ENCODE measurements around the gene MYOD1.

DNA sequence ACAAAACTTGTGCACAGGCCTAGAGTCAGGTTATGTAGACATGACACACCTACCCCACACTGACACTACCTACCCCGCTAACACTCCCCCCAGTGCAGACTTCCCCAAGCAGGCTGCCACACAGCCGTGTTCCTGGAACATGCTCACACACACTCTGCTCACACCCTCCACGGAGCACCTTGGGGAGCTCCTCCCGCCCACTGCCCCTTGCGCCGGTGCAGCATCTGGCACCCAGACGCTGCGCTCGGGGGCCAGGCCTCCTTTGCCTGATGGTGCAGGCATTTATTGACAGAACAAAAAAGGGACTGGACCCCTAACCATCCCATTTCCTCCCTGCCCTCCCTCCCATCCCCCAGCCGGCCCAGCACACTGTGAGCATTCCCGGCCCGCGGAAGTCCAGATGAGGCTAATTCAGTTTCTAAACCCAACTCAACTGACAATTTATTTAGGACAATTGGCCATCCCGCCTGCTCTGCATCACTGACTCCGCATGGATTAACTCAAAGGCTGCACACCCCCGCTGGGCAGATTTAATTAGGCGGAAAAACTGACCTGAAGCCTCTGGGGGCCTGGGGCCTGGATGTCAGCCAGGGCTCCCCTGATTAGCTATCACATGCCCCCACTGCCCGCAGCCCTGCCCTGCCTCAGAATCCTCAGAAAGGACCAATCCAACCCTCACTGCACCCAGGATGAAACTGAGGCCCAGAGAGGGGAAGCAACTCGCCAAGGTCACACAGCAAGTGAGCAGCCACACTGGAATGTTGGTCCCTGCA, 45.3 kb downstream of the MYOD1 start:
- TF ChIP-seq, protein P1, sequence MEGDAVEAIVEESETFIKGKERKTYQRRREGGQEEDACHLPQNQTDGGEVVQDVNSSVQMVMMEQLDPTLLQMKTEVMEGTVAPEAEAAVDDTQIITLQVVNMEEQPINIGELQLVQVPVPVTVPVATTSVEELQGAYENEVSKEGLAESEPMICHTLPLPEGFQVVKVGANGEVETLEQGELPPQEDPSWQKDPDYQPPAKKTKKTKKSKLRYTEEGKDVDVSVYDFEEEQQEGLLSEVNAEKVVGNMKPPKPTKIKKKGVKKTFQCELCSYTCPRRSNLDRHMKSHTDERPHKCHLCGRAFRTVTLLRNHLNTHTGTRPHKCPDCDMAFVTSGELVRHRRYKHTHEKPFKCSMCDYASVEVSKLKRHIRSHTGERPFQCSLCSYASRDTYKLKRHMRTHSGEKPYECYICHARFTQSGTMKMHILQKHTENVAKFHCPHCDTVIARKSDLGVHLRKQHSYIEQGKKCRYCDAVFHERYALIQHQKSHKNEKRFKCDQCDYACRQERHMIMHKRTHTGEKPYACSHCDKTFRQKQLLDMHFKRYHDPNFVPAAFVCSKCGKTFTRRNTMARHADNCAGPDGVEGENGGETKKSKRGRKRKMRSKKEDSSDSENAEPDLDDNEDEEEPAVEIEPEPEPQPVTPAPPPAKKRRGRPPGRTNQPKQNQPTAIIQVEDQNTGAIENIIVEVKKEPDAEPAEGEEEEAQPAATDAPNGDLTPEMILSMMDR (IDR thresholded peaks at IDR 0.05): no peak
- no peak for TF ChIP-seq POLR2A (IDR thresholded peaks at IDR 0.05)
